GM10847 (cell line): ENCODE data around the gene LDB2.

Experiments
- POLR2A ChIP-seq: IDR thresholded peaks from 2 replicates; pipeline ENCODE4 v1.6.1; 2011; ENCODE audit not compliant: insufficient read length; ENCODE audit errors: extremely low read depth

LDB2 gene

GRCh38 chr4:16590797-16591196, 307.6 kb downstream of the LDB2 start:
- TF ChIP-seq POLR2A, result no peak

- no peak for TF ChIP-seq POLR2A
Measured at GRCh38 chr4:16588651-16589050, 309.8 kb downstream of the LDB2 start.

- no peak for TF ChIP-seq POLR2A
Measured at GRCh38 chr4:16588149-16588548, 310.3 kb downstream of the LDB2 start.

GRCh38 chr4:16585053-16585452, 313.4 kb downstream of the LDB2 start:
- no peak for TF ChIP-seq POLR2A

- no peak for TF ChIP-seq POLR2A
Measured at GRCh38 chr4:16583764-16584163, 314.7 kb downstream of the LDB2 start.

- no peak for TF ChIP-seq POLR2A
Measured at GRCh38 chr4:16582526-16582925, 315.9 kb downstream of the LDB2 start.

- no peak for TF ChIP-seq POLR2A
Measured at GRCh38 chr4:16582036-16582435, 316.4 kb downstream of the LDB2 start.

- TF ChIP-seq POLR2A, result no peak
Measured at GRCh38 chr4:16581117-16581516, 317.3 kb downstream of the LDB2 start.

GRCh38 chr4:16580514-16580913, 317.9 kb downstream of the LDB2 start:
- no peak for TF ChIP-seq POLR2A

GRCh38 chr4:16579866-16580265, 318.6 kb downstream of the LDB2 start:
- TF ChIP-seq POLR2A, result no peak

GRCh38 chr4:16577177-16577576, 321.3 kb downstream of the LDB2 start:
- TF ChIP-seq POLR2A, result no peak

GRCh38 chr4:16574981-16575380, 323.5 kb downstream of the LDB2 start:
- no peak for TF ChIP-seq POLR2A

- TF ChIP-seq POLR2A, result no peak
Measured at GRCh38 chr4:16573739-16574138, 324.7 kb downstream of the LDB2 start.

- no peak for TF ChIP-seq POLR2A
Measured at GRCh38 chr4:16573206-16573605, 325.2 kb downstream of the LDB2 start.

- TF ChIP-seq POLR2A, result no peak
Measured at GRCh38 chr4:16572631-16573030, 325.8 kb downstream of the LDB2 start.

- TF ChIP-seq POLR2A, result no peak
Measured at GRCh38 chr4:16572161-16572560, 326.3 kb downstream of the LDB2 start.

GRCh38 chr4:16569790-16570189, 328.7 kb downstream of the LDB2 start:
- TF ChIP-seq POLR2A, result no peak

- no peak for TF ChIP-seq POLR2A
Measured at GRCh38 chr4:16555156-16555555, 343.3 kb downstream of the LDB2 start.
